Measurements from ENCODE around the gene IFNG. TPM values are rescaled to one million over a fixed set of nuclear protein-coding genes. Genes with fewer than 3 reads are reported as not detected.
"Not testable (repeated sequence)": the region's sequence is repeated elsewhere in the genome, so short reads cannot be mapped to it uniquely, and the experiment has no call there.

Gene IFNG
- total RNA-seq, 1 donor from 2014 or later = not detected

GRCh38 chr12:68185598-68185997 is 26.1 kb upstream of the IFNG start:
- Histone ChIP-seq H3K9ac (ENCODE audit: low read depth in 1 of 3, low read length in 3 of 3) (no peak overlapping the region), H3K4me3 (ENCODE audit: low read length in 3 of 3) (no peak overlapping the region), H3K27ac (ENCODE audit: low read depth, low read length) (no peak overlapping the region), H3K9me3 (ENCODE audit: control insufficient read depth in 3 of 3, low read length in 3 of 3) (no peaks in the 10 kb centered on the region), H3K4me1 (ENCODE audit: control insufficient read depth in 3 of 3, insufficient read depth in 3 of 3, low read length in 3 of 3) (peaks cover 0 to 3% (median 0%) of the 10 kb centered on the region in 3 donors), H3K27me3 (ENCODE audit: control insufficient read depth in 3 of 3, insufficient read depth in 3 of 3, low read length in 3 of 3) (peaks cover 0 to 3% (median 0%) of the 10 kb centered on the region in 3 donors), H3K36me3 (ENCODE audit: control insufficient read depth in 3 of 3, insufficient read depth in 3 of 3, low read length in 3 of 3) (no peaks in the 10 kb centered on the region)

GRCh38 chr12:68180792-68181744 is 21.5 kb upstream of the IFNG start:
- Histone ChIP-seq H3K4me1 (ENCODE audit: control insufficient read depth in 3 of 3, insufficient read depth in 3 of 3, low read length in 3 of 3) (peaks cover 0 to 3% (median 0%) of the 10 kb centered on the region in 3 donors), H3K4me3 (ENCODE audit: low read length in 3 of 3) (no peak overlapping the region), H3K27ac (ENCODE audit: low read depth, low read length) (no peak overlapping the region), H3K36me3 (ENCODE audit: control insufficient read depth in 3 of 3, insufficient read depth in 3 of 3, low read length in 3 of 3) (no peaks in the 10 kb centered on the region), H3K27me3 (ENCODE audit: control insufficient read depth in 3 of 3, insufficient read depth in 3 of 3, low read length in 3 of 3) (peaks cover 0 to under 1% (median 0%) of the 10 kb centered on the region in 3 donors), H3K9me3 (ENCODE audit: control insufficient read depth in 3 of 3, low read length in 3 of 3) (no peaks in the 10 kb centered on the region), H3K9ac (ENCODE audit: low read depth in 1 of 3, low read length in 3 of 3) (no peak overlapping the region)

DNA sequence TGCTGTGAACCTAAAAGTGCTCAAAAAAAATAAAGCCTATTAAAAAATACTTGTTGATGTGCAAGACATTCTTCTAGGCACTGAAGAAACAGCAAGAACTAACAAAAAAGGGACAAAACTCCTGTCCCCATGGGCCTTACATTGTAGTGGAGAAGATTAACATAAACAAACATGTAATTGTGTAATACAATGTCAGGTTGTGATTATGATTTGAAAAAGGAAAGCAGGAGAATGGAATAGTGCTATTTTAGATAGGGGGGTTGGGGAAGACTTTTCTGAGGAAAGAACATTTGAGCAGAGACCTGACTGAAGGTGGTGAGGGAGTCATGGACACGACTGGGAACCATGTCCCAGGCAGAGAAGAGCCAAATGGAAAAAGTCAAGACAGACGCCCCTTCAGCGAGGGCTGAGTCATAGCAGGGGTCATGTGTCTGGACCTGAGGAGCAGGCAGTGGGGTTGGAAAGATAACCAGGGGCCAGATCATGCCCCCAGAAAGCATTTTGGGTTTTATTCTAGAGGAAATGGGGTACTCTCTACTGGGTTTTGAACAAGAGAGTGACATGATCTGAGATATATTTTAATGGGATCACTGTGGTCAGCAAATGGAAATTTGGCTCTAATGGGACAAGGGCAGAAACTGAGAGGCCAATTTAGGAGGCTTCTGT is 19.4 kb upstream of the IFNG start:
- Histone ChIP-seq H3K36me3 (ENCODE audit: control insufficient read depth in 3 of 3, insufficient read depth in 3 of 3, low read length in 3 of 3) (no peaks in the 10 kb centered on the region), H3K27ac (ENCODE audit: low read depth, low read length) (no peak overlapping the region), H3K27me3 (ENCODE audit: control insufficient read depth in 3 of 3, insufficient read depth in 3 of 3, low read length in 3 of 3) (no peaks in the 10 kb centered on the region), H3K9me3 (ENCODE audit: control insufficient read depth in 3 of 3, low read length in 3 of 3) (no peaks in the 10 kb centered on the region), H3K9ac (ENCODE audit: low read depth in 1 of 3, low read length in 3 of 3) (no peak overlapping the region), H3K4me3 (ENCODE audit: low read length in 3 of 3) (no peak overlapping the region), H3K4me1 (ENCODE audit: control insufficient read depth in 3 of 3, insufficient read depth in 3 of 3, low read length in 3 of 3) (peaks cover 0 to 3% (median 3%) of the 10 kb centered on the region in 3 donors)

GRCh38 chr12:68178184-68178583 is 18.6 kb upstream of the IFNG start:
- Histone ChIP-seq H3K4me3 (ENCODE audit: low read length in 3 of 3) (no peak overlapping the region), H3K9ac (ENCODE audit: low read depth in 1 of 3, low read length in 3 of 3) (no peak overlapping the region), H3K9me3 (ENCODE audit: control insufficient read depth in 3 of 3, low read length in 3 of 3) (no peaks in the 10 kb centered on the region), H3K36me3 (ENCODE audit: control insufficient read depth in 3 of 3, insufficient read depth in 3 of 3, low read length in 3 of 3) (no peaks in the 10 kb centered on the region), H3K27ac (ENCODE audit: low read depth, low read length) (no peak overlapping the region), H3K4me1 (ENCODE audit: control insufficient read depth in 3 of 3, insufficient read depth in 3 of 3, low read length in 3 of 3) (peaks cover 0 to 3% (median 3%) of the 10 kb centered on the region in 3 donors), H3K27me3 (ENCODE audit: control insufficient read depth in 3 of 3, insufficient read depth in 3 of 3, low read length in 3 of 3) (no peaks in the 10 kb centered on the region)

DNA sequence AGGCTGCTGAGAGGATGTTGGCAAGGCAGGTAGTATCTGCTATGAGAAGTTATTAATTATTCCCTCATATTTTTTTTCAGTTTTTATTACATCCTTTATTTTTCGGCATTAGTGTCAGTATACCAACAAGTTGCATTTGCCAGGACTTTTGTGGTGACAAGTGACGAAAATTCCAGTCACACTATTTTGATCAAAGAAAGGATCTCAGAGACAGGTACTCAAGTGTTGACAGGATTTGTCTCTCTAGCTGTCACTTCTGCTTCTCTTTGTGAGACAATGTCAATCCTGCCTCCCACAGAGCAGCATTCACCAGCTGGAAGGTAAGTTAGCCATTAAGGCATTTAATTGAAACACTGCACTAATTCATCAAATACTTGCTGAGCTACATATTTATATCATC is 18.0 kb upstream of the IFNG start:
- Histone ChIP-seq H3K9ac (ENCODE audit: low read depth in 1 of 3, low read length in 3 of 3) (no peak overlapping the region), H3K4me1 (ENCODE audit: control insufficient read depth in 3 of 3, insufficient read depth in 3 of 3, low read length in 3 of 3) (peaks cover 0 to 3% (median 3%) of the 10 kb centered on the region in 3 donors), H3K9me3 (ENCODE audit: control insufficient read depth in 3 of 3, low read length in 3 of 3) (no peaks in the 10 kb centered on the region), H3K27ac (ENCODE audit: low read depth, low read length) (no peak overlapping the region), H3K36me3 (ENCODE audit: control insufficient read depth in 3 of 3, insufficient read depth in 3 of 3, low read length in 3 of 3) (no peaks in the 10 kb centered on the region), H3K4me3 (ENCODE audit: low read length in 3 of 3) (no peak overlapping the region), H3K27me3 (ENCODE audit: control insufficient read depth in 3 of 3, insufficient read depth in 3 of 3, low read length in 3 of 3) (no peaks in the 10 kb centered on the region)

GRCh38 chr12:68176257-68176656 is 16.7 kb upstream of the IFNG start:
- Histone ChIP-seq H3K36me3 (ENCODE audit: control insufficient read depth in 3 of 3, insufficient read depth in 3 of 3, low read length in 3 of 3) (no peaks in the 10 kb centered on the region), H3K4me3 (ENCODE audit: low read length in 3 of 3) (no peak overlapping the region), H3K9ac (ENCODE audit: low read depth in 1 of 3, low read length in 3 of 3) (no peak overlapping the region), H3K27ac (ENCODE audit: low read depth, low read length) (no peak overlapping the region), H3K9me3 (ENCODE audit: control insufficient read depth in 3 of 3, low read length in 3 of 3) (no peaks in the 10 kb centered on the region), H3K27me3 (ENCODE audit: control insufficient read depth in 3 of 3, insufficient read depth in 3 of 3, low read length in 3 of 3) (no peaks in the 10 kb centered on the region), H3K4me1 (ENCODE audit: control insufficient read depth in 3 of 3, insufficient read depth in 3 of 3, low read length in 3 of 3) (peaks cover 0 to 3% (median 2%) of the 10 kb centered on the region in 3 donors)

GRCh38 chr12:68175557-68176061 is 16.1 kb upstream of the IFNG start:
- Histone ChIP-seq H3K27ac (ENCODE audit: low read depth, low read length) (no peak overlapping the region), H3K36me3 (ENCODE audit: control insufficient read depth in 3 of 3, insufficient read depth in 3 of 3, low read length in 3 of 3) (no peaks in the 10 kb centered on the region), H3K4me1 (ENCODE audit: control insufficient read depth in 3 of 3, insufficient read depth in 3 of 3, low read length in 3 of 3) (peaks cover 0 to 3% (median 0%) of the 10 kb centered on the region in 3 donors), H3K4me3 (ENCODE audit: low read length in 3 of 3) (no peak overlapping the region), H3K9ac (ENCODE audit: low read depth in 1 of 3, low read length in 3 of 3) (no peak overlapping the region), H3K27me3 (ENCODE audit: control insufficient read depth in 3 of 3, insufficient read depth in 3 of 3, low read length in 3 of 3) (no peaks in the 10 kb centered on the region), H3K9me3 (ENCODE audit: control insufficient read depth in 3 of 3, low read length in 3 of 3) (no peaks in the 10 kb centered on the region)

DNA sequence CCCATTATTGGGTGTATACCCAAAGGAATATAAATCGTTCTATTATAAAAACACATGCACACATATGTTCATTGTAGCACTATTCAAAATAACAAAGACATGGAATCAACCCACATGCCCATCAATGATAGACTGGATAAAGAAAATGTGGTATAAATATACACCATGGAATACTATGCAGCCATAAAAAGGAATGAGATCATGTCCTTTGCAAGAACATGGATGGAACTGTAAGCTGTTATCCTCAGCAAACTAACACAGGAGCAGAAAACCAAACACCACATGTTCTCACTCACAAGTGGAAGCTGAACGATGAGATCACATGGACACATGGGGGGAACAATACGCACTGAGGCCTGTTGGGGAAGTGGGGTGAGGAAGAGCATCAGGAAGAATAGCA is 15.2 kb upstream of the IFNG start:
- not testable (repeated sequence) for H3K4me1 ChIP-seq (ENCODE audit: control insufficient read depth in 3 of 3, insufficient read depth in 3 of 3, low read length in 3 of 3); H3K9ac ChIP-seq (ENCODE audit: low read depth in 1 of 3, low read length in 3 of 3); H3K4me3 ChIP-seq (ENCODE audit: low read length in 3 of 3); H3K36me3 ChIP-seq (ENCODE audit: control insufficient read depth in 3 of 3, insufficient read depth in 3 of 3, low read length in 3 of 3); H3K9me3 ChIP-seq (ENCODE audit: control insufficient read depth in 3 of 3, low read length in 3 of 3); H3K27ac ChIP-seq (ENCODE audit: low read depth, low read length); H3K27me3 ChIP-seq (ENCODE audit: control insufficient read depth in 3 of 3, insufficient read depth in 3 of 3, low read length in 3 of 3)

GRCh38 chr12:68173792-68174191 is 14.3 kb upstream of the IFNG start:
- no peaks in the 10 kb centered on the region for H3K9me3 ChIP-seq (ENCODE audit: control insufficient read depth in 3 of 3, low read length in 3 of 3)
- no peak overlapping the region for H3K9ac ChIP-seq (ENCODE audit: low read depth in 1 of 3, low read length in 3 of 3)
- H3K27me3 ChIP-seq (ENCODE audit: control insufficient read depth in 3 of 3, insufficient read depth in 3 of 3, low read length in 3 of 3) = no peaks in the 10 kb centered on the region
- no peaks in the 10 kb centered on the region for H3K36me3 ChIP-seq (ENCODE audit: control insufficient read depth in 3 of 3, insufficient read depth in 3 of 3, low read length in 3 of 3)
- peaks cover 0 to 3% (median 0%) of the 10 kb centered on the region in 3 donors for H3K4me1 ChIP-seq (ENCODE audit: control insufficient read depth in 3 of 3, insufficient read depth in 3 of 3, low read length in 3 of 3)
- no peak overlapping the region for H3K27ac ChIP-seq (ENCODE audit: low read depth, low read length)
- H3K4me3 ChIP-seq (ENCODE audit: low read length in 3 of 3) = no peak overlapping the region

- no peak overlapping the region for H3K9ac ChIP-seq (ENCODE audit: low read depth in 1 of 3, low read length in 3 of 3)
- no peak overlapping the region for H3K27ac ChIP-seq (ENCODE audit: low read depth, low read length)
- no peaks in the 10 kb centered on the region for H3K27me3 ChIP-seq (ENCODE audit: control insufficient read depth in 3 of 3, insufficient read depth in 3 of 3, low read length in 3 of 3)
- peaks cover 0 to 6% (median 4%) of the 10 kb centered on the region in 3 donors for H3K4me1 ChIP-seq (ENCODE audit: control insufficient read depth in 3 of 3, insufficient read depth in 3 of 3, low read length in 3 of 3)
- no peaks in the 10 kb centered on the region for H3K36me3 ChIP-seq (ENCODE audit: control insufficient read depth in 3 of 3, insufficient read depth in 3 of 3, low read length in 3 of 3)
- H3K9me3 ChIP-seq (ENCODE audit: control insufficient read depth in 3 of 3, low read length in 3 of 3) = no peaks in the 10 kb centered on the region
- no peak overlapping the region for H3K4me3 ChIP-seq (ENCODE audit: low read length in 3 of 3)
These were observed 11.2 kb upstream of the IFNG start for GRCh38 chr12:68170726-68171125.
